Islet precursor cell (in vitro differentiated cells): ENCODE data around the gene LAMTOR5.

Source experiments
- DNase-seq: peaks from one replicate; pipeline ENCODE4 v3.0.0-alpha.2; 2018

The LAMTOR5 gene

GRCh38 chr1:110385369-110385768 is 22.1 kb downstream of the LAMTOR5 start:
- no peak for DNase-seq

- DNase-seq: no peak
Observed at GRCh38 chr1:110384581-110385321, 22.7 kb downstream of the LAMTOR5 start.

- DNase-seq: no peak
Observed at GRCh38 chr1:110383251-110383990, 24.1 kb downstream of the LAMTOR5 start.

DNA sequence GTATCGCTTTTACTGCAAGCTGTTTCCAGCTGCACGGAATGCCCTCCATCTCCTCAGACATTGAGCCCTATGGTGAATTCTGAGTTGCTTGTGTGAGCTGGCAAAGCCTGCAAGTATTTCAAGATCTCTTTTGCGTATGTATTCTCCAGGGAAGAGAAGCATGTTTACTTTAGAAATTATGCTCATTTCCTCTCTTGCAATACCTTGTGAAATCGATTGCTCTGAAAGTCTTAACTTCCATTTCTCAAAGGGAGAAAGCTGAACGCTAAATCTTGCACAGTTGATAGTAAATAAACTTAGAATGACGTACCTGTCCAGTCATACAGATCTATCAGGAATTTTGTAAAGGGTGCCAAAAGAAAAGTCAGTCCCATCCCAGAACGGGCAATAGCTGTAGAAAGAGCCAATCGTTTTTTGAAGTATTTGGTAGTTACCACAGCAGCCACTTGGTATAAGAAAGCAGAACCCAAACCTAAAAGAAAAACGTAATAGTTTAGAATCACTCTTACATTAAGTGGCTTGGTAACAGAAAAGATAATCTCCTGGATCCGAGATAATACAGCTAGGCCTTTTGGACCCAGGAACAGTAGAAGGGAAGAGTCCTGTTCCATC is 26.7 kb downstream of the LAMTOR5 start:
- DNase-seq: no peak

DNA sequence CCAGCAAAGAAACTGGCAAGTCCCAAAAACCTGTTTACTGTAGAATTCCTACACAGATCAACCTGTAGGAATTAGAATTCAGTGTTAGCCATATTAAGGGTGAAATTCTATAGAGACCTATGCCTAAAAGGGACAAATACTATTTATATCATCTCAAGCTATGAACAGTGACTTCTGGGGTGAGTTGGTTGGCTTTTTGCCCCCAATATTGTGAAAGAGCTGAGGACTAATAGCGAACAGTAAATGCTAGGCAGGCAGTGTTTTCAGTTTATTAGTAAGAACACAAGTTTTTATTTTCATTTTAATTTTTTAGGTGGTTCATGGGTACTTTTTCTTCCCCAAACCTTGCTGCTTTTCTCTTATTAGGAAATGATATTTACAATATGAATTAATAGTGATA is 32.0 kb downstream of the LAMTOR5 start:
- no peak for DNase-seq

- no peak for DNase-seq
Observed at GRCh38 chr1:110370827-110371226, 36.7 kb downstream of the LAMTOR5 start.

DNA sequence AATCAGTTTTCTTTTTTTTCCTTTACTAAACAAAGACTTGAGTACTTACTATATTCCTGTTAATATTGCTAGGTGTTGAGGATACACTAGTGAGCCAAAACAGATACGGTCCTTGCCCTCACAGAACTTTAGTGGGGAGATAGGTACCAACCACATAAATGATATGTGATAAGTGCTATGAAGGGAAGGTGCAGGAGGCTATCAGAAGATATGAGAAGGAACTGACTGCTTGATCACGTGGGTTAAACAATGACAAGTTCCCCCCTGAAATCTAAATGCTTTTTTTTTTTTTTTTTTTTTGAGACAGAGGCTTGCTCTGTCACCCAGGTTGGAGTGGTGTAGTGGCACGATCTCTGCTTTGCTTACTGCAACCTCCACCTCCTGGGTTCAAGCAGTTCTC is 43.3 kb downstream of the LAMTOR5 start:
- no peak for DNase-seq

- DNase-seq: no peak
Observed at GRCh38 chr1:110361856-110362255, 45.6 kb downstream of the LAMTOR5 start.

- no peak for DNase-seq
Observed at GRCh38 chr1:110360431-110360830, 47.1 kb downstream of the LAMTOR5 start.

GRCh38 chr1:110356379-110356778 is 51.1 kb downstream of the LAMTOR5 start:
- DNase-seq: no peak

- no peak for DNase-seq
Observed at GRCh38 chr1:110355321-110355720, 52.2 kb downstream of the LAMTOR5 start.
